IPS-20b (cell line): ENCODE results near the gene OR2A5.

ENCODE experiments used
- H3K27ac ChIP-seq: one replicate; pipeline ENCODE4 v1.5.1; 2013; ENCODE audit warnings: low read length
- H3K27me3 ChIP-seq: 2 replicates; pipeline ENCODE4 v1.6.1; 2013; ENCODE audit warnings: mild to moderate bottlenecking, low read length, inconsistent platforms; ENCODE audit not compliant: insufficient read depth
- H3K36me3 ChIP-seq: 2 replicates; pipeline ENCODE4 v1.6.1; 2013; ENCODE audit warnings: low read depth, mild to moderate bottlenecking, inconsistent platforms, low read length, moderate library complexity; ENCODE audit not compliant: insufficient read depth
- H3K4me1 ChIP-seq: 2 replicates; pipeline ENCODE4 v1.6.1; 2013; ENCODE audit warnings: mild to moderate bottlenecking, control low read depth, inconsistent platforms, low read length, moderate library complexity; ENCODE audit not compliant: insufficient read depth
- H3K4me3 ChIP-seq: 2 replicates; pipeline ENCODE4 v1.5.1; 2013; ENCODE audit warnings: mild to moderate bottlenecking, low read length, inconsistent platforms
- H3K9ac ChIP-seq: 2 replicates; pipeline ENCODE4 v1.6.1; 2013; ENCODE audit warnings: low read depth, mild to moderate bottlenecking, inconsistent platforms, low read length, moderate library complexity
- H3K9me3 ChIP-seq: 2 replicates; pipeline ENCODE4 v1.6.1; 2013; ENCODE audit warnings: mild to moderate bottlenecking, low read depth, low read length, inconsistent platforms; ENCODE audit not compliant: insufficient read depth

OR2A5 gene

DNA sequence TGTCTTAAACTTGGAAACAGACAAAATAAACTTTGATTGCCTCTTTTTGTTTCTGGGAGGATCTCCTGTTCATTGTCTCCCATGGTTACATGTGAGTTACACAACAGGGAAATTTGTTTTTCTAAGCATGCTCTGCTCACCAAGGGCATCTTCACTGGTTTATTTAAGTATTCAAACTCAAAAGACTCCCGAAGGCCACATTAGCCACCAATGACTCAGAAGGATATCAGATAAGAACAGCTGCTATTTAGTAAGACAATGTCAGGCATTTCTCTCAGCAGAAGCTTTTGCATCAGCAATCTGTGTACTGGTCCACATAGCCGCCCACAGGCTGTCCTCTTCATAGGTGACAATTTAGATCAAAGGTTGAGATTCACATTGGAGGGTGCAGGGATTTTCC, 29.3 kb upstream of the OR2A5 start:
- Histone ChIP-seq H3K27me3 (no peaks in the 10 kb centered on the region), H3K27ac (no peak overlapping the region), H3K4me3 (no peak overlapping the region), H3K9ac (no peak overlapping the region), H3K4me1 (peaks cover 4% of the 10 kb centered on the region; the same call in 1 of the 2 replicates), H3K9me3 (no peaks in the 10 kb centered on the region), H3K36me3 (no peaks in the 10 kb centered on the region)

DNA sequence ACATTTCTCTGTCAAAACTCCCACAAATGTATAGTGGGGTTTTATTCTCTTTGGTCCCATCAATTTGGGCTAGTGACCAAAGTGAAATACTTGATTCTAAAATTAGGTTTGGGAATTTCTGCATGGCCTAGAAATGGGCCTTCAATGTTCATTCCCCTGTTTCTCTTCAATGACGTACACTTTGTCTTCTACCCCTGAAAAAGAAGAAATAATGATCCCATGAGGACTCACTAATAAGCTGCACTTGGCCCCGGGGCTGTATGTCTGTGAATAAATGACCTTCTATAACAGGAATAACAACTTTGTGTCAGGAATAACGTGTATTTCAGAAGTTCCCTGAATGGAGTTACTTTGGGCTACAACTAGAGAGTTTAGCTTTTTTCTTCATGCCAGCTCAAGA, 28.4 kb upstream of the OR2A5 start:
- Histone ChIP-seq H3K27me3 (no peaks in the 10 kb centered on the region), H3K27ac (no peak overlapping the region), H3K4me1 (peaks cover 4% of the 10 kb centered on the region; the same call in 1 of the 2 replicates), H3K36me3 (no peaks in the 10 kb centered on the region), H3K9me3 (no peaks in the 10 kb centered on the region), H3K9ac (no peak overlapping the region), H3K4me3 (no peak overlapping the region)

DNA sequence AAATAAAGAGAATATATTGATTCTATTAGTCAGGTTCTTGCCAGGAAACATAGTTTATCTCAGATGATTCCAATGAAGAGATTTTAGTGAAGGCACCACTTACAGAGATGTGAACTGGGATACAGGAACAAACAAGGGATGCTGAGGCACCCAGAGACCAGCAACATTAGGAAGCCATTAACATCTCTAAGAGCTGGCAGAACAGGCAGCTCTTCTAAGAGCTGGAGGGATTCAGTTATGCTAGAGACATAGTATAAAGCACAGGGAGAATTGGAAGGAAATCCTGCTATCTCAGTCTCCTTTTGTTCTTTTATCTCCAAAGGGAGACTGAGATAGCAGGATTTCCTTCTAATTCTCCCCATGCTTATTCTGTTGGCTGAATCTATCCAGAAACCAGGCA, 26.6 kb upstream of the OR2A5 start:
- H3K27me3 ChIP-seq, result no peaks in the 10 kb centered on the region
- peaks cover 4% of the 10 kb centered on the region; the same call in 1 of the 2 replicates for H3K4me1 ChIP-seq
- H3K36me3 ChIP-seq, result no peaks in the 10 kb centered on the region
- no peak overlapping the region for H3K9ac ChIP-seq
- H3K4me3 ChIP-seq, result no peak overlapping the region
- no peak overlapping the region for H3K27ac ChIP-seq
- H3K9me3 ChIP-seq, result no peaks in the 10 kb centered on the region

DNA sequence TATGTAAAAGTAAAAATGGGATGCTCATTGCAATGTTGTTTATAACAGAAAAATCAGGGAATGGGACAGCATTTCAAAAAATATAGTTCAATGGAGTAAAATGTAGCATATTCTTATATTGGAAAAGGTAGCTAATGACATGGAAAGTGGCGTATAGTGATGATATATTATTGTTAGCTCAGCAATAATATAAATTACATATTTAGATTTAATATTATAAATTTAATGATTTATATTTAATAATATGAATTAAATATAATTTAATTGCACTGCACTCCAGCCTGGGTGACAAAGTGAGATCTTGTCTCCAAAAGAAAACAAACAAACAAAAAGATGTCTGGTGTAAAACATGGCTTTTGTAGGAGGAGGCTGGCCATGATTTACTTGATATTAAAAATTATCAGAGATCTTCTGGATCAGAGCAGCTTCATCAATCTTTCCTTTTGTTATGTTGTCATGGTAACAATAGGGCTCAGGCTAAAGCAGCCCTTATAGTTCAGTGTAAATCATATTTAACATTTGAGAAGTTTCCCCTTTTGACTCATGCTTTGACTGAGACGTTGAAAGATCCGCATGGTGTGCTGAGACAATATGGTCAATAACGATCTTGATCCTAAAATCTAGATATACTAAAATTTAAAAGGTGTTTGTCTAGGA, 25.4 kb upstream of the OR2A5 start:
- no peak overlapping the region for H3K4me3 ChIP-seq

DNA sequence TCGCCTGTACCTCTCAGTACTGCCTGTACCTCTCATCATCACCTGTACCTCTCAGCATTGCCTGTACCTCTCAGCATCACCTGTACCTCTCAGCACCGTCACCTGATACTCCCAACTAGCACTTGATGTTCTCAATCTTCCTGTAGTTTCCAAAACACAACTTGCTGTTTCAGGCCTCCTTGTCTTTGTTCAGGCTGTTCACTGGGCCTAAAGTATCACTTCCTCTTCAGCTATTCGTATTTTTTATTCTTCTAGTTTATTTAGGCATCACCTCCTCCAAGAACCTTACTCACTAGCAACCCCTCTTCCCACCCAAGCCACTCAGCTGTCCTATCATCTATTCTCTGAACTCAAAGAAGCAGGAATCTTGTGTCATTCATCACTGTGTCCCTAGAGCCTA, 24.5 kb upstream of the OR2A5 start:
- no peak overlapping the region for H3K9ac ChIP-seq
- no peaks in the 10 kb centered on the region for H3K36me3 ChIP-seq
- H3K27ac ChIP-seq, result no peak overlapping the region
- peaks cover 4% of the 10 kb centered on the region; the same call in 1 of the 2 replicates for H3K4me1 ChIP-seq
- no peaks in the 10 kb centered on the region for H3K27me3 ChIP-seq
- H3K4me3 ChIP-seq, result no peak overlapping the region
- no peaks in the 10 kb centered on the region for H3K9me3 ChIP-seq

More for the DNA sequence above, 25.4 kb upstream of the OR2A5 start:
- Histone ChIP-seq H3K36me3 (no peaks in the 10 kb centered on the region), H3K9ac (no peak overlapping the region), H3K4me1 (peaks cover 4% of the 10 kb centered on the region; the same call in 1 of the 2 replicates), H3K27ac (no peak overlapping the region), H3K27me3 (no peaks in the 10 kb centered on the region), H3K9me3 (no peaks in the 10 kb centered on the region)

DNA sequence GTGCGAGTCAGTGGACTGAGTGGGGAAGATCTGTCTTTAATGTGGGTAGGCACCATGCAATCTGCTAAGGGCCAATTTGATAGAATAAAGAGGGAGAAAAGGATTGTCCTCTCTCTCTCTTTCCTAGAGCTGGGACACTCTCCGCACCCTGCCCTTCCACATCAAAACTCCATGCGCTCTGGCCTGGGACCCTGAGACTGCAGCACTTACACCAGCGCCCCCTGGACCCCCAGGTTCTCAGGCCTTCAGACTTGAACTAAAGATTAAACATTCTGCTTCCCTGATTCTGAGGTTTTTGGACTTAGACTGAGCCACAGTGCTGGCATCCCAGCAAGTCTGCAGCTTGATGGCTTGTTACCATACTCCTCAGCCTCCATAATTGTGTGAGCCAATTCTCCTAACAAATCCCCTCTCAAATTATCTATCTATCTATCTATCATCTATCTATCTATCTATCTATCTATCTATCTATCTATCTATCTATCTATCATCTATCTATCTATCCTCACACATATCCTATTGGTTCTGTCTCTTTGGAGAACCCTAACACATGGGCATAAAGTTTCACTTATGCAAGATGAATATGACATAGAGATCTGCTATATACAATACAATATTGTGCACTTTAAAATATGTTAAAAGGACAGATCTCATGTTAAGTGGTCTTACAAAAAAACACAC, 22.4 kb upstream of the OR2A5 start:
- Histone ChIP-seq H3K36me3 (no peaks in the 10 kb centered on the region), H3K9me3 (no peaks in the 10 kb centered on the region), H3K4me3 (no peak overlapping the region), H3K9ac (no peak overlapping the region), H3K27me3 (no peaks in the 10 kb centered on the region), H3K27ac (no peak overlapping the region), H3K4me1 (peaks cover 4% of the 10 kb centered on the region; the same call in 1 of the 2 replicates)

DNA sequence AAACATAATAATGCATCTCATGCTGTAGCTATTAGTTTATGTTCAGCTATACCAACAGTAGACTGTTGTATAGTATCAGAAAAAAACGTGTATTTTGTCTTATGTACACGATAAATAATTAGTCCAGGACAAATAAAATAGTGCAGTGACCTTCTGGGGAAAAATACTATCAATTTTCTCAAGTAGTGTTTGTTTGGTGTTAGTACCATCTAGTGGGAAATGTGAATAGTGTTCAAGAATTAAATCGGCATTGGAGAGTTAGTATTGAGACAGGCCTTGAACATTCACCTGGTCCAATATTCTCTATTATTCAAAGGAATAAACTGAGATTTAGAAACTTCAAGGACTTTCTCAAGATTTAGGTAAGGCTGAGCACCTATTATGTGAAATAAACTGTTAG, 21.7 kb upstream of the OR2A5 start:
- Histone ChIP-seq H3K9me3 (no peaks in the 10 kb centered on the region), H3K4me1 (peaks cover 4% of the 10 kb centered on the region; the same call in 1 of the 2 replicates), H3K27me3 (no peaks in the 10 kb centered on the region), H3K27ac (no peak overlapping the region), H3K4me3 (no peak overlapping the region), H3K36me3 (no peaks in the 10 kb centered on the region), H3K9ac (no peak overlapping the region)

DNA sequence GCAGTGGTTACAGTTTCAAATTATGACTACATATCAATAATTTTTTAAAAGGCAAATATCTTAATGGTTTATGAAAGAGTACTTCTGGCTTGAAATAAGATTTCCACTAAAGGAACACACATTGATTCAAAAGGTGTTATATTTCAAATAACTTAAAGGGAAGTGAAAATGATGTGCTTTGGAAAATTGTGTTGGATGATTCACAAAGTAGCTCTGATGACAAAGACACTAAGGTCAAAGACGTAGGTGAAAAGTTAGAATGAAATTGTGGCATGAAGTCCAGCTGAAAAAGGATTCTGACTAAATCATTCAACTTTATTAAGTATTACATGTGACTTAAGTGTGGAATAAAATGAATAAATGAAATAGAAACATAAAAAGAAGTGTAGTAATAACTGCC, 20.8 kb upstream of the OR2A5 start:
- Histone ChIP-seq H3K4me1 (no peaks in the 10 kb centered on the region), H3K36me3 (no peaks in the 10 kb centered on the region), H3K27ac (no peak overlapping the region), H3K9ac (no peak overlapping the region), H3K4me3 (no peak overlapping the region), H3K27me3 (no peaks in the 10 kb centered on the region), H3K9me3 (no peaks in the 10 kb centered on the region)

DNA sequence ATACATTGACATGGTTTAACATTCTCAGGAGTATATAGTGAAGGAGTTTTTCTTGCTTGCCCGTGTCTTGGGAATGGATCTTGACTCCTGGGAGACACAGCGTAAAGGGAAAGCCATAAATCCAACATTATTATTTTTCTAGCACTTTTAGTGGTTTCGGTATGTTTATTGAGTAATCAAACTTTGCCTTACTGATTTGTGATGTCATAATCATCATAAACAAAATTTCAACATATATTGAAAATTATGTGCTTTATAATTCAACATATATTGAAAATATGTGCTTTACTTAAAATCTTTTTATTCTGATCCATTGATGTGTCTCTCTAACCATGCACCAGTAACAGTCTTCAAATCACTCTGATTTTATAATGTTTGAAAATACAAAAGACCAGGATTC, 20.2 kb upstream of the OR2A5 start:
- Histone ChIP-seq H3K27ac (no peak overlapping the region), H3K27me3 (no peaks in the 10 kb centered on the region), H3K4me3 (no peak overlapping the region), H3K9me3 (no peaks in the 10 kb centered on the region), H3K36me3 (no peaks in the 10 kb centered on the region), H3K4me1 (no peaks in the 10 kb centered on the region), H3K9ac (no peak overlapping the region)

DNA sequence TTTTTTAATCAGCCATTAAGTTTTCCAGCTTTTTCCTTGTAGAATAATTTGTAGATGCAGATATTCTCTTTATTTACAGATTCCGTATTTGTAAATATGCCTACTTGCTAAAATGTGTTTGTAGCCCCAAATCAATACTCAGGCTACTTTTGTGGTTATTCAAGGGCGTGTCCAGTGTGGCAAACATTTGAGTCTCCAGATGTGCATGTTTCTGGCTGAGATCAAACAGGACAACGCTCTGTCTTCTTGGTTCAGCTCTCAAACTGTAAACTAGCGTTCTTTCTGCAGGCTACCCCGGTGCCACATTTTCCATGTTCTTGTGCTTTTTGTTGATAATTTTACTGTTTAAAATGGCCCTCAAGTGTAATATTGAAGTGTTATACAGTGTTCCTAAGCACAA, 16.2 kb upstream of the OR2A5 start:
- Histone ChIP-seq H3K4me1 (no peaks in the 10 kb centered on the region), H3K4me3 (no peak overlapping the region), H3K27me3 (no peaks in the 10 kb centered on the region), H3K9ac (no peak overlapping the region), H3K9me3 (no peaks in the 10 kb centered on the region), H3K36me3 (no peaks in the 10 kb centered on the region), H3K27ac (no peak overlapping the region)

DNA sequence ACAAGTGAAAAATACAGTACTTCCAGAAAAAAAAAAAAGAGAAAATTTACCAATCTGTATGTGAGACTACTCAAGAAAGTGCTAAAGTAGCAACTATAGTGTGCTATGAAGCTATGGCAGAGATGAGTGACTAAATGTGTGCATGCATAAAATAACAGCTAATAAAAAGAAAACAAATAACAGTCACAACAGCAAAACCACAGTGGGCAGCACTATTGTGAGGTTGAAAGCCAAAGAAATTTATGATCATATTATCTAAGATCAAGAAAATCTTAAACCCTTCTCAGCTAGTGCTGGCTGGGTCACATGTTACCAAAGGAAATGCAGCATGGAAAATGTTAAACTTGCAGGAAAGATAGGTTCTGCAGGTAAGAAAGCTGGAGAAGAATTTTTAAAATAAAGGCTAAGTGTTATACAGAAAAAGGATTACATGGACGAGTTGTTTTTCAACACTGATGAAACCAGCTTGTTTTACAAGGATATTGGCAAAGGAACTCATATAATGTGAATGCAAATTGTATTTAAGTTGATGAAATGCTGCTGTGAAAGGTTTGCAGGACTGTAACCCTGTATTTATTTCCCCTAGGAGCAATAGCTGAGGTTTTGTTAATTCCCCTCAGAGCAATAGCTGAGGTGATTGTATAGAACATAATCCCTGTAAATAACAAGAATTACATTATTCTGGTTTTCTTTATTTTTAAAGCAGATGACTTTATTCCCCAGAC, 15.6 kb upstream of the OR2A5 start:
- Histone ChIP-seq H3K4me3 (no peak overlapping the region), H3K27ac (no peak overlapping the region), H3K4me1 (no peaks in the 10 kb centered on the region), H3K36me3 (no peaks in the 10 kb centered on the region), H3K9ac (no peak overlapping the region), H3K9me3 (no peaks in the 10 kb centered on the region), H3K27me3 (no peaks in the 10 kb centered on the region)

DNA sequence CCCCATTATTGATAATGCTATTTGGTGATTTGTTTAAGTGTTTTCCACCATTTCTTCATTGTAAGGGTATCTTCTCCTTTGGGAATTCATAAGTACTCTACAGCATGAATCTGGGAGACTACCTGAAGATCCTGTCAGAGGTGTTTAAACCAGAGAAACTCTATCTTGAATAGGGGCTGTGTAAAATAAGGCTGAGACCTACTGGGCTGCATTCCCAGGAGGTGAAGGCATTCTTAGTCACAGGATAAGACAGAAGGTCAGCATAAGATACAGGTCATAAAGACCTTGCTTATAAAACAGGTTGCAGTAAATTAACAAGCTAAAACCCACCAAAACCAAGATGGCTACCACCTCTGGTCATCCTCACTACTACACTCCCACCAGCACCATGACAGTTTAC, 13.4 kb upstream of the OR2A5 start:
- Histone ChIP-seq H3K36me3 (no peaks in the 10 kb centered on the region), H3K4me1 (no peaks in the 10 kb centered on the region), H3K9me3 (no peaks in the 10 kb centered on the region), H3K9ac (no peak overlapping the region), H3K27ac (no peak overlapping the region), H3K4me3 (no peak overlapping the region), H3K27me3 (no peaks in the 10 kb centered on the region)
